Activated CD4-positive, alpha-beta memory T cell treated with anti-CD3 and anti-CD28 coated beads for 36 hours (primary cell): ENCODE measurements around the gene KCNK6. TPM values are rescaled to one million over a fixed set of nuclear protein-coding genes. Genes with fewer than 3 reads are reported as not detected.
A peak's percentile ranks its signal among the peaks of the same experiment; 100 is the strongest.
"Not testable (repeated sequence)": the region's sequence is repeated elsewhere in the genome, so short reads cannot be mapped to it uniquely, and the experiment has no call there.

ENCODE experiments used
- CTCF ChIA-PET: fragments of 350-600 bp; sonication (Branson Sonifier 250); formaldehyde crosslinking; loops from one replicate; lab custom pipeline; 2021; ENCODE audit warnings: antibody characterized with exemption, inconsistent platforms; lab: Charles Lee
- POLR2A ChIA-PET: fragments of 350-600 bp; sonication (Branson Sonifier 250); formaldehyde crosslinking; loops from one replicate; lab custom pipeline; 2021; ENCODE audit warnings: antibody characterized with exemption; lab: Charles Lee
- DNase-seq: peaks from one replicate; pipeline ENCODE4 v3.0.0-alpha.2; 2020
- H3K27ac Mint-ChIP-seq: one replicate; pipeline ENCODE4 v1.8.0; 2021; ENCODE audit warnings: mixed read lengths
- H3K27me3 Mint-ChIP-seq: one replicate; pipeline ENCODE4 v1.8.0; 2021; ENCODE audit warnings: mixed read lengths
- H3K36me3 Mint-ChIP-seq: one replicate; pipeline ENCODE4 v1.8.0; 2021; ENCODE audit warnings: mixed read lengths
- H3K4me1 Mint-ChIP-seq: one replicate; pipeline ENCODE4 v1.8.0; 2021; ENCODE audit warnings: low read depth, mixed read lengths
- H3K4me3 Mint-ChIP-seq: one replicate; pipeline ENCODE4 v1.8.0; 2021; ENCODE audit warnings: mild to moderate bottlenecking, mixed read lengths
- H3K9me3 Mint-ChIP-seq: one replicate; pipeline ENCODE4 v1.8.0; 2021; ENCODE audit warnings: mixed read lengths
- intact Hi-C: fragments of 100-400 bp; cut with micrococcal nuclease; formaldehyde crosslinking; loops from one replicate; pipeline ENCODE4 v1.15.1; 2023
- total RNA-seq, 2 experiments: library from RNA; stranded (reverse); gene quantifications; one replicate each; pipeline ENCODE4 v1.2.3, GENCODE V29; 2021

KCNK6 gene
- total RNA-seq, 2 experiments from 2014 or later: 9.2 to 9.9 TPM

GRCh38 chr19:38335949-38336637, 16.4 kb downstream of the KCNK6 start:
- no peaks in the 10 kb centered on the region for H3K27me3 Mint-ChIP-seq
- POLR2A ChIA-PET: interaction anchor here (0.6 to 1.1 kb wide), 4 partner anchors 17 to 283 kb away, joined by 3 to 11 read pairs (median 4); partner anchors contain the start of genes EIF3K, KCNK6 and PSMD8
- H3K9me3 Mint-ChIP-seq: no peaks in the 10 kb centered on the region
- H3K27ac Mint-ChIP-seq: peak overlapping the region; percentile 96
- CTCF ChIA-PET: interaction anchor here (0.7 to 3.9 kb wide), 20 partner anchors 17 to 557 kb away, joined by 3 to 47 read pairs (median 6); partner anchors contain the start of genes FAM98C, KCNK6, PSMD8 and SIPA1L3
- H3K4me1 Mint-ChIP-seq: peaks cover 6% of the 10 kb centered on the region
- intact Hi-C loops: loop anchor here (1.0 to 2.0 kb wide), 9 partner anchors 20 to 429 kb away; partner anchors contain the start of genes FAM98C, GGN, PSMD8 and SIPA1L3
- H3K36me3 Mint-ChIP-seq: no peaks in the 10 kb centered on the region
- peak overlapping the region; percentile 91 for H3K4me3 Mint-ChIP-seq
- peak; percentile 98 for DNase-seq

GRCh38 chr19:38336638-38337359, 17.2 kb downstream of the KCNK6 start:
- ChIA-PET CTCF (interaction anchor here (1.0 to 2.3 kb wide), 6 partner anchors 26 to 430 kb away, joined by 5 to 26 read pairs (median 6); partner anchors contain the start of genes PSMD8, SIPA1L3 and WDR87), POLR2A (interaction anchor here (1.0 kb wide), 1 partner anchor 38 kb away, joined by 3 read pairs; the partner anchor contains the start of gene PSMD8)
- peak; percentile 98 for DNase-seq
- Mint-ChIP-seq H3K27me3 (no peaks in the 10 kb centered on the region), H3K36me3 (no peaks in the 10 kb centered on the region), H3K27ac (peak overlapping the region; percentile 96), H3K4me3 (peak overlapping the region; percentile 91), H3K9me3 (no peaks in the 10 kb centered on the region), H3K4me1 (peaks cover 6% of the 10 kb centered on the region)
- intact Hi-C loops: loop anchor here (1.0 to 2.0 kb wide), 7 partner anchors 20 to 429 kb away; partner anchors contain the start of genes FAM98C, GGN, PSMD8 and SIPA1L3

- no peaks in the 10 kb centered on the region for H3K36me3 Mint-ChIP-seq
- H3K9me3 Mint-ChIP-seq: no peaks in the 10 kb centered on the region
- H3K4me1 Mint-ChIP-seq: peaks cover 6% of the 10 kb centered on the region
- CTCF ChIA-PET: interaction anchor here (0.7 to 2.0 kb wide), 3 partner anchors 37 to 103 kb away, joined by 3 to 7 read pairs (median 5); partner anchors contain the start of gene PSMD8
- peak overlapping the region; percentile 96 for H3K27ac Mint-ChIP-seq
- DNase-seq: no peak
- H3K4me3 Mint-ChIP-seq: peak overlapping the region; percentile 91
- POLR2A ChIA-PET: interaction anchor here (1.0 kb wide), 1 partner anchor 37 kb away, joined by 3 read pairs; the partner anchor contains the start of gene PSMD8
- intact Hi-C loops: loop anchor here (2.0 kb wide), 2 partner anchors 65 to 105 kb away; partner anchors contain the start of gene FAM98C
- H3K27me3 Mint-ChIP-seq: no peaks in the 10 kb centered on the region
Measured at GRCh38 chr19:38337360-38337653, 17.7 kb downstream of the KCNK6 start.

GRCh38 chr19:38339011-38339410, 19.4 kb downstream of the KCNK6 start:
- POLR2A ChIA-PET, H3K27ac Mint-ChIP-seq, intact Hi-C loops, H3K9me3 Mint-ChIP-seq, H3K36me3 Mint-ChIP-seq, H3K27me3 Mint-ChIP-seq, H3K4me1 Mint-ChIP-seq, DNase-seq: not testable (repeated sequence)
- CTCF ChIA-PET: interaction anchor here (0.7 to 2.0 kb wide), 3 partner anchors 35 to 96 kb away, joined by 3 to 7 read pairs (median 6); partner anchors contain the start of gene PSMD8
- peak overlapping the region; percentile 31 for H3K4me3 Mint-ChIP-seq

- Mint-ChIP-seq H3K27me3 (no peaks in the 10 kb centered on the region), H3K9me3 (no peaks in the 10 kb centered on the region), H3K36me3 (no peaks in the 10 kb centered on the region), H3K4me1 (peaks cover 6% of the 10 kb centered on the region), H3K4me3 (no peak overlapping the region), H3K27ac (no peak overlapping the region)
- DNase-seq: no peak
- intact Hi-C loops: no loop called here
- CTCF ChIA-PET: interaction anchor here (1.5 kb wide), 1 partner anchor 97 kb away, joined by 4 read pairs; no protein-coding TSS in a partner anchor
- POLR2A ChIA-PET: no interaction called here
Measured at GRCh38 chr19:38340927-38341326, 21.3 kb downstream of the KCNK6 start.

DNA sequence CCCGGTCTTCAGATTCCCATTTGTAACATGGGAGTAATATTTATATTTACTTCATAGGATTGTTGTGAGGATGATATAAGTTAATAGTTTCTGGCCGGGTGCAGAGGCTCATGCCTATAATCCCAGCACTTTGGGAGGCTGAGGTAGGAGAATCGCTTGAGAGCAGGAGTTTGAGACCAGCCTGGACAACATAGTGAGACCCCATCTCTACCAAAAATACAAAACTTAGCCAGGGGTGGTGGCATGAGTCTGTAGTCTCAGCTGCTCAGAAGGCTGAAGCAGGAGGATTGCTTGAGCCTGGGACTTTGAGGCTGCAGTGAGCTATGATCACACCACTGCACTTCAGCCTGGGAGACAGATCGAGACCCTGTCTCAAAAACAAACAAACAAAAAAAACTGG, 27.2 kb downstream of the KCNK6 start:
- CTCF ChIA-PET: interaction anchor here (0.7 to 1.0 kb wide), 2 partner anchors 24 to 120 kb away, joined by 3 read pairs; no protein-coding TSS in a partner anchor
- no peak overlapping the region for H3K27ac Mint-ChIP-seq
- no peak for DNase-seq
- intact Hi-C loops: no loop called here
- no peak overlapping the region for H3K4me3 Mint-ChIP-seq
- no peaks in the 10 kb centered on the region for H3K27me3 Mint-ChIP-seq
- no peaks in the 10 kb centered on the region for H3K36me3 Mint-ChIP-seq
- POLR2A ChIA-PET: interaction anchor here (1.2 kb wide), 1 partner anchor 9 kb away, joined by 3 read pairs; no protein-coding TSS in a partner anchor
- H3K4me1 Mint-ChIP-seq: no peaks in the 10 kb centered on the region
- H3K9me3 Mint-ChIP-seq: no peaks in the 10 kb centered on the region

DNA sequence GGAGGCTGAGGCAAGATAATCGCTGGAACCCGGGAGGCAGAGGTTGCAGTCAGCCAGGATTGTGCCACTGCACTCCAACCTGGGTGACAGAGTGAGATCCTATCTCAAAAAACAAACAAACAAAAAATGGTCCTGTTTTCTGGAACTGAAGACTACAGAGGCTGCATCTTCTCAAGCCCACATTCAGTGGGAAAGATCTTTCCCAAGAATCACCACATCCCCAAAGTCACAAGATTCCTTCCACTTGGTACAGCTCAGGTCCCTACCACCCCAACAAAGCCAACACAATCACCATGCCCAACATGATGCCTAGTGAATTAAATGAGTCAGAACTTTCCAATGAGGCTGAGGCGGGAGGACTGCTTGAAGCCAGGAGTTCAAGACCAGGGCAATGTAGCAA, 31.2 kb downstream of the KCNK6 start:
- H3K36me3 Mint-ChIP-seq: no peaks in the 10 kb centered on the region
- ChIA-PET POLR2A (interaction anchor here (1.2 kb wide), 1 partner anchor 16 kb away, joined by 3 read pairs; no protein-coding TSS in a partner anchor), CTCF (no interaction called here)
- H3K4me3 Mint-ChIP-seq: no peak overlapping the region
- no peak overlapping the region for H3K27ac Mint-ChIP-seq
- H3K27me3 Mint-ChIP-seq: no peaks in the 10 kb centered on the region
- no peaks in the 10 kb centered on the region for H3K4me1 Mint-ChIP-seq
- H3K9me3 Mint-ChIP-seq: no peaks in the 10 kb centered on the region
- intact Hi-C loops: no loop called here
- DNase-seq: no peak

- H3K36me3 Mint-ChIP-seq: no peaks in the 10 kb centered on the region
- intact Hi-C loops: no loop called here
- no peak for DNase-seq
- ChIA-PET POLR2A (no interaction called here), CTCF (no interaction called here)
- H3K27ac Mint-ChIP-seq: no peak overlapping the region
- no peaks in the 10 kb centered on the region for H3K9me3 Mint-ChIP-seq
- H3K27me3 Mint-ChIP-seq: no peaks in the 10 kb centered on the region
- H3K4me1 Mint-ChIP-seq: no peaks in the 10 kb centered on the region
- H3K4me3 Mint-ChIP-seq: no peak overlapping the region
Measured at GRCh38 chr19:38351865-38352395, 32.3 kb downstream of the KCNK6 start.

GRCh38 chr19:38352611-38353010, 33.0 kb downstream of the KCNK6 start:
- POLR2A ChIA-PET: no interaction called here
- Mint-ChIP-seq H3K4me3 (no peak overlapping the region), H3K36me3 (no peaks in the 10 kb centered on the region), H3K9me3 (no peaks in the 10 kb centered on the region), H3K4me1 (no peaks in the 10 kb centered on the region), H3K27ac (no peak overlapping the region), H3K27me3 (no peaks in the 10 kb centered on the region)
- intact Hi-C loops: no loop called here
- CTCF ChIA-PET: no interaction called here
- DNase-seq: no peak

GRCh38 chr19:38355728-38356725, 36.4 kb downstream of the KCNK6 start:
- intact Hi-C loops: no loop called here
- no peak overlapping the region for H3K4me3 Mint-ChIP-seq
- DNase-seq: no peak
- ChIA-PET CTCF (interaction anchor here (0.6 kb wide), 1 partner anchor 296 kb away, joined by 4 read pairs; no protein-coding TSS in a partner anchor), POLR2A (interaction anchor here (1.1 kb wide), 1 partner anchor 10 kb away, joined by 3 read pairs; no protein-coding TSS in a partner anchor)
- no peaks in the 10 kb centered on the region for H3K36me3 Mint-ChIP-seq
- peaks cover 4% of the 10 kb centered on the region for H3K4me1 Mint-ChIP-seq
- H3K9me3 Mint-ChIP-seq: no peaks in the 10 kb centered on the region
- H3K27me3 Mint-ChIP-seq: peaks cover 7% of the 10 kb centered on the region
- H3K27ac Mint-ChIP-seq: no peak overlapping the region
